ENCODE measurements around the gene KCNJ12.
"Not testable (repeated sequence)": the region's sequence is repeated elsewhere in the genome, so short reads cannot be mapped to it uniquely, and the experiment has no call there.

The KCNJ12 gene

GRCh38 chr17:21420503-21421090 lies 44.4 kb downstream of the KCNJ12 start:
- not testable (repeated sequence) for DNase-seq (ENCODE audit: low read depth in 2 of 2)

DNA sequence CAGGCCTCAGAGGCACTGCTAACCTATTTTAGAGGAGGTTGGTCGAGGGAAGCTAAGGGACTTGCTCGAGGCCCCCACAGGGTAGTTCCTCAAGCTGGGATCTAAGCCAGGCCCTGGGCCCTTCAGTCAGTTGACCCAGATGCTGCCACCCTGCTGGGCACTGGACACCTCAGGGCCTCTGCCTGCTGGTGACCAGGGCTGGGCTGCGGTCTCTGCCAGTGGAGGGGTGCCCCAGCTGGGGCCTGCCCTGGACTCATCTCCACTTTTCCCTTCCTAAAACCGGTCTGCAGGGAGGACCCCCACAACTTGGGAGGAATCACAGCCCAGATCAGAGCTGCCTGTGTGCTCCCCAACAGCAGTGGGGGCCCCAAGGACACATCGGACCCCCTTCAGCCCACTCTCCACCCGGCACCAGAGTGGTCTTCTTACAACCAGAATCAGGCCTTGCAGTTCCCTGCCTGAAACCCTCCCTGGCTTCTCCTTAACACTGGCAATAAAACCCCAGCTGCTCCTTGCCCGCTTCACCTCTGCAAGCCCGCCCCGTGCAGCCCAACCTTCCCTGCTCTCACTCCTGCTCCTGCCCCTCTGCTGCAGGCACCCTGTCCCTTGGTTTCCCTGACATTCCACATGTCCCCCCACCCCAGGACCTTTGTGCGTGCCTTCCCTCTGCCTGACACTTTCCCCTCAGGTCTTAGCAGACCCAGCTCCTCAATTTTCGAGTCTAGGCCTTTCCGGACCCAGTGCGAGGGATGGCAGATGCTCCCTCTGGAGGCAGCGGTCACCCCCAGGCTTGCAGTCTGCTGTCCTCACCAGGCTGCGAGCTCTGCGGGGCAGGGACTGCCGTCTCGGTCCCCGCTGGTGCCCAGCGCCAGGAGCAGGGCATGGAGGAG lies 45.5 kb downstream of the KCNJ12 start:
- DNase-seq (ENCODE audit: low read depth in 2 of 2) = not testable (repeated sequence)

- not testable (repeated sequence) for DNase-seq (ENCODE audit: low read depth in 2 of 2)
Measured at GRCh38 chr17:21422311-21423189, 46.4 kb downstream of the KCNJ12 start.

- not testable (repeated sequence) for DNase-seq (ENCODE audit: low read depth in 2 of 2)
Measured at GRCh38 chr17:21423190-21423493, 47.0 kb downstream of the KCNJ12 start.

- DNase-seq (ENCODE audit: low read depth in 2 of 2) = not testable (repeated sequence)
Measured at GRCh38 chr17:21424697-21425096, 48.5 kb downstream of the KCNJ12 start.

DNA sequence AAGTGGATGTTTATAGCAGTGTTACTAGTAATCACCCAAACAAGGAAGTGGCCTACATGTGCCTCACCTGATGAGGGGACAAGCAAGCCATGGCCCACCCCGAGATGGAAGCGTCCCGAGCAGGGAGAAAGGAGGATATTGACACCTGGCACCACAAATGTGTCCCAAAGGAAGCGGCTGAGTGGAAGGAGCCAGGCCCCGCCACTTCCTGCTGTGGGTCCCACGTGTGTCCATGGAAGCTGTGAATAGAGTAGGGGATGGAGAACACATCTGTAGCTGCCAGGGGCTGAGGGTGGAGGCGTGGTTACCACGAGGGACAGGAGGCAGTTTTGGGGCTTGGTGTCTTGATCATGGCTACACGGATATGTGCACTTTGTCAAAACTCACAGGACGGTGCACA lies 49.2 kb downstream of the KCNJ12 start:
- DNase-seq (ENCODE audit: low read depth in 2 of 2) = no peak

DNA sequence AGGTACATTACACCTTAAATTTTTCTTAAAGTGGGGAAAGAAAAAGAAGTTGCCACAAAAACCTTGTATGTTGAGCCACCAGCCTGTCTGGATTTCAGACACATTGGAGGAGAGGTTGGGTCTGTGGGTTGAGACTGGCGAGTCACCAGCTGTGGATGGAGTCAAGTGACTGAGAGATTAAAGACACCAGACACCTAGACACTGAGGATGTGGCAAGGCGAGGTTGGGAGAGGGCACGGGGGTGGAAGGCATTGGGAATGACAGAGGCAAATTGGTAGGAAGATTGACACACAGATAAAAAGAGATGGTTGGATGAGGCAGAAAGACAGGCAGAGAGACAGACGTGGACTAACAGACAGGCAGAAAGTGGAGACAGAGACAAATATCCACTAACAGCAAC lies 49.6 kb downstream of the KCNJ12 start:
- no peak for DNase-seq (ENCODE audit: low read depth in 2 of 2)

- DNase-seq (ENCODE audit: low read depth in 2 of 2) = not testable (repeated sequence)
Measured at GRCh38 chr17:21426246-21426645, 50.1 kb downstream of the KCNJ12 start.

- not testable (repeated sequence) for DNase-seq (ENCODE audit: low read depth in 2 of 2)
Measured at GRCh38 chr17:21426876-21427275, 50.7 kb downstream of the KCNJ12 start.

DNA sequence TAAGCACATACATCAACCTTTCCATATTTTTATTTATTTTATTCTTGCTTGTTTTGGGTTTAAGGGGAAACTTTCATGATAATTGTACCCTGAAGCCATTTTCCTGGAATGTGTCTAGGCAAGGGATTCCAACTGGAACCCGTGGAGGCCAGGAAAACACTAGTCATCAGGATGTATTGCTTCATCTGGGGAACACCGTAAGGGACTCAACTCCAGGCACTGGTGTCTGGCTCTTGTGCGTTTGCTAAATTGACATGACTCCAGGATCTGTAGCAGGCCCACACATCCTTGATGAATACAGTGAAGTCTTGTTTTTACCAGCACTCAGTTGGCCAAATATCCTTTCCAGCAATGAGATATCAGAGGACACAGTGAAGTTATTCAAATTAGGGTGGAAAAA lies 51.6 kb downstream of the KCNJ12 start:
- DNase-seq (ENCODE audit: low read depth in 2 of 2) = not testable (repeated sequence)

DNA sequence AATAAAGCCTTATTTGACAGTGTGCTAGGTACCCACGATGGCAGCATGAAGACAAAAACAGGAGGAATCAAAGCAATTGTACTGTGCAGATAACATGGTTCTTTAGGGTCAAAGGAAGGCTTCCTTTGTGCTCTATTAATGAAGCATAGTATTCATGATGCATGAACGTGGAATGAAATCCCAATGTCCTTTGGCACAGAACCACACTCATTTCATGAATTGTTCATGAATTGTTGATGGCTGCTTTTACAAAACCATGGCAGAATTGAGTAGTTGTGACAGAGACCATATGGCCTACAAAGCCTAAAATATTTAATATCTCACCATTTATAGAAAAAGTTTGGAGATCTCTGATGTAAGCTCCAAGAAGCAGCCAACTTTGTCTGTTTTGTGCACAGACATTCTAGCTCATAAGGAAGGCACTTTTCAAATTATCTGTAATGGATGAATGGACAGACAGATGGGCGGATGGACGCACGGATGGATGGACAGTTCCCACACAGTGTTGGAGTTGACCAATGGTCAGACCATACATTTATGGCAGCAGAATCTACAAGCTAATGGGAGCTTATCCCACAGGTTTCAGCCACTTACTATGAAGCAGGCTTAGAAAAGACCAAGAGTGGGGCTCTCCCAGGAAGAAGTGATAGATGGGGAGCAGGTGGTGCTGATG lies 52.7 kb downstream of the KCNJ12 start:
- not testable (repeated sequence) for DNase-seq (ENCODE audit: low read depth in 2 of 2)

GRCh38 chr17:21429921-21430628 lies 53.9 kb downstream of the KCNJ12 start:
- DNase-seq (ENCODE audit: low read depth in 2 of 2) = not testable (repeated sequence)

DNA sequence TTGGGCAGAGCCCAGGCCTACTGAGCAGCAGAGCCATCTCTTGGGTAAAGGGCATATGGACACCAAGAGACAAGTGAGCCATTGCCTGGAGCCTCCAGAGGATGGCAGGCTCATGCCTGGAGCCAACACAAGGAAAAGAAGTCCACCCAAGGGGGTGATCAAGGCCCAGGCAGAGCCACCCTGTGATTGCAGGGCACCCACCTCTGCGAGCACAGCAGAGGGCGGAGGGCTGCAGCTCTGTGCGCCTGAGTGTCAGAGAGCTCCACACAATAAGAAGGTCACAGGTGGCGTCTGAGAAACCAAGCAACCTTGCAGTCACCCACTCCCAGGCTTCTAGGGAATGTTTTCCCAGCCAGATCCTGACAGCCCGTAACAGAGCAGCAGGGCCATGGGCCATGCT lies 57.8 kb downstream of the KCNJ12 start:
- not testable (repeated sequence) for DNase-seq (ENCODE audit: low read depth in 2 of 2)

DNA sequence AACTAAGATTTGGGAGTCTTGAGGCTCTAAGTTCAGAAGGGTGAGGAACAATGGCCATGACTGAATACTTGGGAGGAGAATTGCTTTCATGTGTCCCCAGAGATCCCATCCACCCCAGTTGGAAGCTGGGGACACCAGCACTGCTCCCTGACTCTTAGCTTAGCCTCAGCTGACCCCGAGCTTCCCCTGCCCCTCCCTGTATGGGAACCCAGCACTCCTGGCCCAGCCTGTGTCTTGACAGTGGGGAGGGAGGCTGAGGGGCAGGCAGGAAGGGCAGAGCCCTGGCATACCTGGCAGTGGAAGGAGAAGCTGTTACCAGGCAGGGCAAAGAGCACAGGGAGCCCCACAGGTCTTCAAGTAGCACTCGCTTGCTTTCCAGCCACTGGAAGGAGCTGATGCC lies 58.8 kb downstream of the KCNJ12 start:
- DNase-seq (ENCODE audit: low read depth in 2 of 2) = not testable (repeated sequence)

GRCh38 chr17:21436481-21436880 lies 60.3 kb downstream of the KCNJ12 start:
- DNase-seq (ENCODE audit: low read depth in 2 of 2) = not testable (repeated sequence)

GRCh38 chr17:21436883-21437836 lies 61.0 kb downstream of the KCNJ12 start:
- not testable (repeated sequence) for DNase-seq (ENCODE audit: low read depth in 2 of 2)

DNA sequence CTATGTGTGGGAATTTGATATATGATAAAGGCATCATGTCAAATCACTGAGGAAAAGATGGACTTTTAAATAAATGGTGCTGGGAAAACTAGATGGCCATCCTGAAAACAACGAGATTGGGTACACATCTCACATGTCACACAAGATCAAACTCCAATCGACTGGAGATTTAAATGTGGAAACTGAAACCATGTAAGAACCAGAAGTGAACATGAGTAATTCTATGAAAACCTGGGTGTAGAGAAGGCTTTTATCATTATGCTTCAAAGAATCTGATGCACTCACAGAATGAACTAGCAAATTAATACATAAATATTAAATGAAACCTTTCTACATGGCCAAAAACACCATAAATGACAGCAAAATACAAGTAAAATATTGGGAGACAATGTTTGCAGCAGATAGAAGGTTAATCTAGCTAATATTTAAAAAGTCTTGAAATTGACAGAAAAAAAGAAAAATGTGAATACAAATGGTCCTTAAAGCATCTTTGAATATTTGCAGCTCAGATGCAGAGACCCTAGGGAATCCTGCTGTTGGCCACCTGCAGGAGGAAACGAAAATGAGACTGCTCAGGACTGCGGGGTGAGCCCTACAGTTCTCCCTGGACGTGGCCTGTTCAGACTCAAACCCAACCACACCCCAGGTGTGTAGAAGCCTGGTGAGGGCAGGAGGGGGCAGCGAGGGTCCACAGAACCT lies 62.3 kb downstream of the KCNJ12 start:
- not testable (repeated sequence) for DNase-seq (ENCODE audit: low read depth in 2 of 2)

GRCh38 chr17:21439015-21439336 lies 62.8 kb downstream of the KCNJ12 start:
- not testable (repeated sequence) for DNase-seq (ENCODE audit: low read depth in 2 of 2)

DNA sequence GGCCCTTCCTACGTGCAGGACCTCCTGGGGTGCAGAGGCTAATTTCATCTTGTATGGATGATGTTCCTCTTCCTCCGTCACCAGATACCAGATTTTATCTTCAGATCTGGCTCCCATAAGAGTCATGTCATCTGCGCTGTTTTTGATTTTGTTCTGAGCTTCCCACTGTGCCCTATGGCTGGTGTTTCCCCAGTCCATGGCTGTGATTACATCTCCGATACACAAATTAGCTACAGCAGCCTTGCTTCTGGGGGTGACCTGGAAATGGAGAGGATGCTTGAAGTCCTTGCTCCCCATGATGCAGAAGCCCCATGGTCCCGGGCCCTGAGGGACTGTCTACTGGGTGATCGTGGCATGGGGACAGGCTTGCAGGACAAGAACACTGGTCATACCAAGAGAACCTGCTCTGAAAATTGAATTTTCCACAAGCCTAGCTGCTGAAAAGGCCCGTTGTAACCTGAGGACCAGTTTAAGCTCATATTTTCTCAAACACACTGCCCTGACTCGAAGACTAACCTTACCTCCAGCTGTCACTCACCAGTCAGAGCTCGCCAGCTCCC lies 69.0 kb downstream of the KCNJ12 start:
- DNase-seq (ENCODE audit: low read depth in 2 of 2) = no peak
